Right lobe of liver (tissue), 6 donors: ENCODE results near the gene FLRT3. TPM values are rescaled to one million over a fixed set of nuclear protein-coding genes. Genes with fewer than 3 reads are reported as not detected.
A peak's percentile ranks its signal among the peaks of the same experiment; 100 is the strongest.

Experiments
- ATAC-seq, 4 donors: fragments of 200-7000 bp; cut with Tn5 transposase; one replicate each; pipeline ENCODE4 v1.9.1; 2020; ENCODE audit warnings: mild to moderate bottlenecking in 4 of 4, moderate library complexity in 4 of 4
- DNase-seq, 3 donors: peaks; one replicate each; pipeline ENCODE4 v3.0.0-alpha.2; 2020
- H3K27ac ChIP-seq, 3 donors: fragments of 200-600 bp; one replicate each; pipeline ENCODE4 v1.8.0; 2022
- H3K27me3 ChIP-seq, 2 donors: fragments of 200-600 bp; one replicate each; pipeline ENCODE4 v1.8.0; 2022
- H3K36me3 ChIP-seq, 4 donors: fragments of 200-600 bp; sonication (generic) in 1 of 4; one replicate each; pipeline versions ENCODE4 v1.5.1 to v1.8.0; 2017 to 2022; ENCODE audit warnings: control low read depth in 1 of 4
- H3K4me1 ChIP-seq, 4 donors: fragments of 200-600 bp; sonication (generic) in 1 of 4; one replicate each; pipeline versions ENCODE4 v1.5.1 to v1.8.0; 2017 to 2022; ENCODE audit warnings: control low read depth in 1 of 4
- H3K4me3 ChIP-seq, 3 donors: fragments of 200-600 bp; one replicate each; pipeline ENCODE4 v1.8.0; 2022
- H3K9me3 ChIP-seq, 4 donors: fragments of 200-600 bp; sonication (generic) in 1 of 4; one replicate each; pipeline versions ENCODE4 v1.5.1 to v1.8.0; 2017 to 2022; ENCODE audit warnings: control low read depth in 1 of 4
- CTCF ChIP-seq, 4 donors: fragments of 200-600 bp in 3 of 4; fragments of 450-650 bp in 1 of 4; IDR thresholded peaks; one replicate each; pipeline versions ENCODE4 v1.5.1 to v1.8.0; 2016 to 2022; ENCODE audit warnings: antibody characterized with exemption in 4 of 4, mild to moderate bottlenecking in 2 of 4
- POLR2A ChIP-seq: fragments of 450-650 bp; IDR thresholded peaks from one replicate; pipeline ENCODE4 v1.6.1; 2017; ENCODE audit warnings: antibody characterized with exemption, mild to moderate bottlenecking
- WGBS: methylation state at CpG from one replicate; pipeline ENCODE4 v1.1.6; 2018; ENCODE audit warnings: low coverage, low lambda C conversion rate; ENCODE audit not compliant: insufficient coverage; ENCODE audit errors: missing lambda C conversion rate; 5-methylcytosine and 5-hydroxymethylcytosine counted together
- intact Hi-C, 2 donors: fragments of 100-400 bp; cut with DNase I; formaldehyde crosslinking; loops; one replicate each; pipeline versions ENCODE4 v1.11.2 to v1.14.1; 2022
- total RNA-seq, 6 experiments: library from RNA; depleted of rRNA in 2 of 6; stranded (reverse); fragments of >200 nt in 2 of 6; fragmentation: NEBNext Ultra II Directional in 3 of 6; extraction: Animal tissue kit (Norgen Biotek cat#: 25700) in 3 of 6; gene quantifications; one replicate each; pipeline versions ENCODE4 v1.1.0 to v1.2.4, GENCODE V29; 2016 to 2023
- donor health status: DM: no; HTN: yes; CAD: no.
- donor health status: DM: no; HTN: no; CAD: no.
- donor health status: DM: no; HTN: no; CAD: no.
- donor health status: DM: no; HTN: yes; CAD: no.
- donor health status: DM: no; HTN: yes; CAD: no.

Gene FLRT3
- total RNA-seq, 6 experiments from 2014 or later, result 3.5 to 15.2 (median 11.3) TPM

GRCh38 chr20:14334306-14334930 is 3.0 kb downstream of the FLRT3 start:
- TF ChIP-seq POLR2A (no peak), CTCF (IDR thresholded peaks at IDR 0.05) (peak; percentile 47 to 59 (median 54))
- H3K36me3 ChIP-seq, result no peaks in the 10 kb centered on the region
- H3K9me3 ChIP-seq, result no peaks in the 10 kb centered on the region
- intact Hi-C loops, result no loop called here
- H3K4me3 ChIP-seq, result peak overlapping the region; percentile 10 to 56 (median 22)
- peak overlapping the region in 1 of 3 donors; percentile 17 for H3K27ac ChIP-seq
- H3K4me1 ChIP-seq, result peaks cover 0 to 22% (median 0%) of the 10 kb centered on the region in 4 donors
- peak in 2 of 3 donors; percentile 23 to 61 for DNase-seq
- WGBS, result 2% methylated on average over 3 of the region's 3 CpGs
- no peaks in the 10 kb centered on the region for H3K27me3 ChIP-seq
- ATAC-seq, result peak; percentile 52 to 66 (median 60)

GRCh38 chr20:14333721-14334120 is 3.7 kb downstream of the FLRT3 start:
- WGBS, result 17% methylated on average over 3 of the region's 3 CpGs
- peaks cover 0 to 22% (median 0%) of the 10 kb centered on the region in 4 donors for H3K4me1 ChIP-seq
- ATAC-seq (no peak), DNase-seq (no peak)
- no peak overlapping the region for H3K27ac ChIP-seq
- H3K4me3 ChIP-seq, result peak overlapping the region in 2 of 3 donors; percentile 22 to 56
- H3K36me3 ChIP-seq, result no peaks in the 10 kb centered on the region
- intact Hi-C loops, result no loop called here
- TF ChIP-seq CTCF (IDR thresholded peaks at IDR 0.05), result no peak
- TF ChIP-seq POLR2A, result no peak
- no peaks in the 10 kb centered on the region for H3K27me3 ChIP-seq
- H3K9me3 ChIP-seq, result no peaks in the 10 kb centered on the region

GRCh38 chr20:14332866-14333265 is 4.5 kb downstream of the FLRT3 start:
- no peak overlapping the region for H3K4me3 ChIP-seq
- DNase-seq, result no peak
- no peak overlapping the region for H3K27ac ChIP-seq
- intact Hi-C loops, result no loop called here
- H3K4me1 ChIP-seq, result peaks cover 0 to 21% (median 0%) of the 10 kb centered on the region in 4 donors
- H3K27me3 ChIP-seq, result no peaks in the 10 kb centered on the region
- WGBS, result 83% methylated on average over 2 of the region's 2 CpGs
- ATAC-seq, result no peak
- H3K36me3 ChIP-seq, result no peaks in the 10 kb centered on the region
- no peaks in the 10 kb centered on the region for H3K9me3 ChIP-seq
- TF ChIP-seq POLR2A (no peak), CTCF (IDR thresholded peaks at IDR 0.05) (no peak)

- WGBS, result 80% methylated on average over 6 of the region's 6 CpGs
- no peaks in the 10 kb centered on the region for H3K9me3 ChIP-seq
- no peak overlapping the region for H3K4me3 ChIP-seq
- no peak for TF ChIP-seq POLR2A
- no peak for TF ChIP-seq CTCF (IDR thresholded peaks at IDR 0.05)
- H3K27me3 ChIP-seq, result no peaks in the 10 kb centered on the region
- DNase-seq, result no peak
- H3K27ac ChIP-seq, result no peak overlapping the region
- peaks cover 0 to 7% (median 0%) of the 10 kb centered on the region in 4 donors for H3K36me3 ChIP-seq
- intact Hi-C loops, result no loop called here
- ATAC-seq, result no peak
- peaks cover 0 to 21% (median 0%) of the 10 kb centered on the region in 4 donors for H3K4me1 ChIP-seq
Measured at GRCh38 chr20:14331646-14332045, 5.8 kb downstream of the FLRT3 start.
